SH-SY5Y (cell line): ENCODE data around the gene EDNRA.

Experiments
- GATA2 ChIP-seq: IDR thresholded peaks from 2 replicates; pipeline ENCODE4 v1.6.1; 2011; ENCODE audit warnings: mild to moderate bottlenecking, low read depth, low read length
- GATA3 ChIP-seq: IDR thresholded peaks from 2 replicates; pipeline ENCODE4 v1.6.1; 2011; ENCODE audit warnings: low read depth, mild to moderate bottlenecking, low read length, moderate library complexity

- TF ChIP-seq GATA2: no peak
- TF ChIP-seq GATA3: no peak
Measured at GRCh38 chr4:147525494-147526271, 44.8 kb downstream of the EDNRA start.
